Body of pancreas (tissue), 4 donors: ENCODE measurements around the gene CLEC16A.

Experiments
- CTCF ChIP-seq, 7 experiments: fragments of 450-650 bp in 4 of 7; fragments of 200-600 bp in 3 of 7; sonication (generic) in 3 of 7; IDR thresholded peaks; one replicate each; pipeline ENCODE4 v1.5.1; 2016 to 2019; ENCODE audit warnings: antibody characterized with exemption in 7 of 7
- POLR2A ChIP-seq, 3 donors: fragments of 450-650 bp; IDR thresholded peaks; one replicate each; pipeline ENCODE4 v1.6.1; 2016; ENCODE audit warnings: antibody characterized with exemption in 3 of 3, mild to moderate bottlenecking in 2 of 3

- TF ChIP-seq CTCF (IDR thresholded peaks at IDR 0.05) (no peak), POLR2A (IDR thresholded peaks at IDR 0.05) (no peak)
Observed at GRCh38 chr16:11074131-11074530, 129.8 kb downstream of the CLEC16A start.
